Esophagus mucosa (tissue), 1 donor: Measurements from ENCODE around the gene STX1B. TPM values are rescaled to one million over a fixed set of nuclear protein-coding genes. Genes with fewer than 3 reads are reported as not detected.
"Not testable (repeated sequence)": the region's sequence is repeated elsewhere in the genome, so short reads cannot be mapped to it uniquely, and the experiment has no call there.

Experiments used
- ATAC-seq: fragments of 200-7000 bp; cut with Tn5 transposase; one replicate; pipeline ENCODE4 v1.9.1; 2020
- total RNA-seq: library from RNA; stranded (reverse); gene quantifications from one replicate; pipeline ENCODE4 v1.2.4, GENCODE V29; 2023
- donor health status: DM: yes; HTN: yes; CAD: no.

Gene STX1B
- 0.80 TPM for total RNA-seq

DNA sequence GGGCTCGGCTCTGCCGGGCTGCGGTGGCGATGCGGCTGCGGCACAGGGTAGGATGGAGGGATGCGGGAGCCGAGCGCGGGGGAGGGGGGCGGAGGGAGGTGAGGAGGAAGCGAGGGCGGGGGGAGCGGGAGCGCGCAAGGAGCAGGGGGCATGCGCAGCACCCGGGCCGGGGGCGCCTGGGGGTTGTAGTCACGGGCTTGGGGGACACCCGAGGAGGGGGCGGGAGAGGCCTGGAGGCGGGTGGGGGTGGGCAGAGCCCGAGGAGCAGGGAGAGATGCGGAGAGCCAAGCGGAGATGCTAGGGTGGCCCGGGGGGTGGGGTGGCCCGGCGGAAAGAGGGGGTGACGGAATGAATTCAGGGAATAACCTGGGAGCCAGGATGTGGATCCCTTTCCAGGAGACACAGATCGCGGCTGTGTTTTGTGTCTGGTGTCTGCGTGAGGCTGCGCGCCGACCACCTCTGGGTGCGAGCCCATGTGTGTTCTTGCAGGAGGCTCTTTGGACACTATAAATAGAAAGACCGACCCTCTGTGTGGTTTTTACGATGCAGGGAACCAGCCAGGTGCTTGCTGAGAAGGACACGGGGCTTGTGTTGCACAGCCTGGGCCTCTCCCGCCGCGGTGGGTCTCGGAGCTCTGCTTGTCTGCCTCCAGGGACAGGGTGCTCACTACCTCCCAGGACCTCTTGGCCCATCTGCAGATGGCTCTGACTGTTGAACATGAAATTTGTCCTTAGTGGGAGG is at the start of gene STX1B:
Gene STX1B, minus strand, starts transcription at position 54 of the 741 bp plus-strand sequence. CDS start 242 bp downstream, outside the sequence.
- no peak for ATAC-seq

GRCh38 chr16:31055613-31056012 is 45.2 kb upstream of the STX1B start:
- no peak for ATAC-seq

DNA sequence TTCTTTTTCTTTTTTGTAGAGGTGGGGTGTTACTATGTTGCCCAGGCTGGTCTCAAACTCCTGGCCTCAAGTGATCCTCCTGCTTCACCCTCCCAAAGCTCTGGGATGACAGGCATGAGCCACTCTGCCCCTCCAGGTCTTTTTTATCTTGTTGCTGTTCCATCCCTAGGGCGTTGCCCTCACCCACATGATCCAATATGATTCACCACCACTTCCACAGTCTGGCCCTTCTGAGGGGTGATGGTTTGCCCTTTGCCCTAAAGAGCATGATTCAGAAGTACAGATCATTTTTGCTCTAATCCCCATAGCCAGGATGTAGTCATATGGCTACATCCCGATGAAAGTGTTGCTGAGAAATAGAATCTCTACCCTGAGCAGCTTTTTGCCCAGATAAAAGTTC is 41.7 kb upstream of the STX1B start:
- ATAC-seq, result peak; percentile 97

- ATAC-seq, result no peak
Observed at GRCh38 chr16:31050280-31051030, 40.0 kb upstream of the STX1B start.

- ATAC-seq, result no peak
Observed at GRCh38 chr16:31043898-31044481, 33.6 kb upstream of the STX1B start.

- ATAC-seq, result no peak
Observed at GRCh38 chr16:31043352-31043751, 32.9 kb upstream of the STX1B start.

DNA sequence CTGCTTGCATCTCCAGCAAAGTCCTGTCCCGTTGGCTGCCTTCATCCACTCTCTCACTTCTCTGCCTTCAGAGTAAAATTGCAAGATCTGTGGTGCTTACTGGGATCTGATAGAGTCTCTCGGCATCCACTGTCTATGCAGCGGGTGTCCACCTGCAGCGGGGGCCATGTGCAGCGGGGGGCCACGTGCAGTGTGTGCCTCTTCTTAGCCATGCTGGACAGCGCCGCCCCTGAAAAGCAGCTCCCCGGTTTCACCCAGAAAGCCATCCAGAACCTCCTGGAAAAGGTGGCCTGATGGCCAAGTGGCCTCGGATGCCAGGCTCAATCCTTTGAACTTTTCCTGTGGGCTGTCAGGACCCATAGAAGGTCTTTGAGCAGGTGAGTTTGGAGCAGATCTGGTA is 32.4 kb upstream of the STX1B start:
- ATAC-seq, result no peak

GRCh38 chr16:31038993-31039392 is 28.6 kb upstream of the STX1B start:
- ATAC-seq, result no peak

- no peak for ATAC-seq
Observed at GRCh38 chr16:31036691-31037090, 26.3 kb upstream of the STX1B start.

GRCh38 chr16:31033709-31034492 is 23.5 kb upstream of the STX1B start:
- ATAC-seq, result peak; percentile 74

DNA sequence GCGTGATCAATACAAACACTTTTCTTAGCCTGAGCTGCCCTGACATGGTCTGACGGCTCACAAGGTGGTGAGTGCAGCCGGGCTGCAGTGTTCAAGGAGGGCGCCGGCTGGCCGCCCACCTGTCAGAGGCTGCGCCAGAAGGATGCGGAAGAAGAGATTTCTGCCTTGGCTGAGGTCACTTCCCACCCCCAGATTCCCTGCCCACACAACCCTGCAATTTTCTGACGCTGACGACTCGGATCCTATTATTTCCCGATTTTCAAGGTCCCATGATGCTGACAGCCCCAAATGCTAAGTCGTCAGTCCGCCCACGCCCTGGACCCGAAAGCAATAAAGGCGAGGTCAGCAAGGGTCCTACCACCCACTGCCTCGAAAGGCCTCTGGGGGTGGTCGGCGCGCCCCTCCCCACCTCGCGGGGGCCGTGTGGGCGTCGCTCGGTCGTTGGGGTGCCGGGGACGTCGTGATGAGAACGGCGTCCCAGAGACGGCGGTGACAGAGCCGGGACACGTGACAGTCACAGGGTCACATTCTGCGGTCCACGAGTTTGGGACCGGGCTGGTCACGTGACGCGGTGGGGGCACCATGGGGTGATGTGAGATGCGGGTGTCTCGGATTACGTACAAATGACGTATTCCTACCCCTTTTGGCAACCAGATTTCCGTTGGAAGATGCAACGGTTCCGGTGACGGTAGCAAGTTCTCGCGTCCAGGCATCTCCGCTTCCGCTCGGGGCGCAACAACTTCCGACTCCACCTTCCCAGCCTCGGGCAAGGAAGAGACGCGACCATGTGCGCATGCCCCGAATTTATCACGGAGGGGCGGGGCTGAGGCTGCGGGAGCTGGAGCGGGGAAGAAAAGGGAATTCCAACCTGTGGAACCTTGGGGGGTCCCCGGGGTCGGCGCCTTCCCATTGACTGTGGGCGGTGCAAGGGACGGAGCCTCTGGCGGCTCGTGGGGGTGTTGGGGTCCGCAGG is 22.6 kb upstream of the STX1B start, which contains the start of gene STX4:
Gene STX4, plus strand, starts transcription at position 823 of the 973 bp plus-strand sequence. CDS start 248 bp downstream, outside the sequence.
- peak; percentile 92 for ATAC-seq

DNA sequence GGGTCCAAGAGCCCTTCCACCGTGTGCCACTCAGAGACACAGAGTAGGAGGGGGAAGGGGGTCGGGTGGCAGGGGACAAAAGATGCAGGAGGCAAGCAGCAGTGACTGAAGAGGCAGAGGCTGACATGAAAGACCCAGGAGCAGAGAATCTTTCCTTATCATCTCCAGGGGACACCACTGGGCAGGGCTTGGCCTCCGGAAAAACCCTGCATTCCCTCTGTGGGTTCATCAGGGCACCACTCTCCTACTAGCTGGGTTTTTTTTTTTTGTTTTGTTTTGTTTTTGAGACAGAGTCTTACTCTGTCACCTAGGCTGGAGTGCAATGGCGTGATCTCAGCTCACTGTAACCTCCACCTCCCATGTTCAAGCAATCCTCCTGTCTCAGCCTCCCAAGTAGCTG is 20.8 kb upstream of the STX1B start:
- no peak for ATAC-seq

- ATAC-seq, result no peak
Observed at GRCh38 chr16:31029272-31029671, 18.8 kb upstream of the STX1B start.

GRCh38 chr16:31025339-31025738 is 14.9 kb upstream of the STX1B start:
- ATAC-seq, result no peak

DNA sequence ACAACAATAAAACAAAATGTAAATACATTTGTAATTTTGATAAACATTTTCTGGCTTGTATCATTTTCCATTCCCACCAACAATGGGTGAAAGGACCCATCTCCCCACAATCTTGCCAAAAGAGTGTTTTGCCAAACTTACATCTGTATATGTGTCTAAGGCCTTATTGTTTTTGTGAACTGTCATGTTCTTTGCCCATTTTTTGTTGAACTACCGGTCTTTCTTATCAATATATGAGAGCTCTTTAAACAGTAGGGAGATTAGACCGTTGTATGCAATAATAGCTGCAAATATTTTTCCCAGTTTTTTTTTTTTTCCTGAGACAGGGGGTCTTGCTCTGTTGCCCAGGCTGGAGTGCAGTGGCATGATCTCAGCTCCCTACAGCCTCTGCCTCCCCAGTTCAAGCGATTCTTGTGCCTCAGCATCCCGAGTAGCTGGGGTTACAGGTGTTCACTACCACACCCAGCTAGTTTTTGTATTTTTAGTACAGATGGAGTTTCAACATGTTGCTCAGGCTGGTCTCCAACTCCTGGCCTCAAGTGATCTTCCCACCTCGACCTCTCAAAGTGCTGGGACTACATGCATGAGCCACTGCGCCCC is 13.3 kb upstream of the STX1B start:
- ATAC-seq, result no peak

- ATAC-seq, result no peak
Observed at GRCh38 chr16:31023252-31023602, 12.8 kb upstream of the STX1B start.

DNA sequence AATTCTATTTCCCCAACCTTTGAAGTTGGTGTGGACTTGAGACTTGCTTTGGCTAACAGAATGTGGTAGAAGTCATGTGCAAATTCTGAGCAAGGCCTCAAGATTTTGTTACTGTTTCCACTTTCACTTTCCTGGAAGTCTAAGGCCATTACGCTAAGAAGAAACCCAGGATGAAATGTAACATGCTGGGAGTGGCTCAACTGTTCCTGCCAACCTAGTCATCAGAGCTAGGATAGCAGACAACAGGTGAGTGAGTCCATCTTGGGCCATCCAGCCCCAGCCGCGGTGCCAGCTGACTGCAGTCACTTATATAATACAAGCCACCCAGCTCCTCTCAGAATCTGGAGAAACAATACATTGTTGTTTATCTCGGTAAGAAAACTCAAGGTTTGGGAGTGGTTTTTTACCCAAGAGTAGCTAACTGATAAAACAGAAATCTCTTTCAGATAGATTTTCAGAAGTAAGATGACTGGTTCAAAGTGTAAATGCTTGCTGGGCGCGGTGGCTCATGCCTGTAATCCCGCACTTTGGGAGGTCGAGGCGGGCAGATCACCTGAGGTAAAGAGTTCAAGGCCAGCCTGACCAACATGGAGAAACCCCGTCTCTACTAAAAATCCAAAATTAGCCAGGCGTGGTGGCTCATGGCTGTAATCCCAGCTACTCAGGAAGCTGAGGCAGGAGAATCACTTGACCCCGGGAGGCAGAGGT is 12.3 kb upstream of the STX1B start:
- no peak for ATAC-seq

GRCh38 chr16:31020536-31020935 is 10.1 kb upstream of the STX1B start:
- ATAC-seq, result no peak

DNA sequence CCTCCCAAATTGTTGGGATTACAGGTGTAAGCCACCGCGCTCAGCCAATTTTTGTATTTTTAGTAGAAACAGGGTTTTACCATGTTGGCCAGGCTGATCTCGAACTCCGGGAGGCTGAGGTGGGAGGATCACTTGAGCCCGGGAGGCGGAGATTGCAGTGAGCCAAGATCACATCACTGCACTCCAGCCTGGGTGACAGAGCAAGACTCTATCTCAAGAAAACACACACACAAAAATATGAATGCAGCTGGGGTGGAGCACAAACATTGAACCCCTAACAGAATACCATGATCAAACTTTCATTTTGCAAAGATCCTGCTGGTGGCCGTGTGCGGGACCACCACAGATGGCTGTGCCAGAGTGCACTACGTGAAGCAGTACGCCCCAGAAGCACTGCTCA is 7.3 kb upstream of the STX1B start:
- not testable (repeated sequence) for ATAC-seq

DNA sequence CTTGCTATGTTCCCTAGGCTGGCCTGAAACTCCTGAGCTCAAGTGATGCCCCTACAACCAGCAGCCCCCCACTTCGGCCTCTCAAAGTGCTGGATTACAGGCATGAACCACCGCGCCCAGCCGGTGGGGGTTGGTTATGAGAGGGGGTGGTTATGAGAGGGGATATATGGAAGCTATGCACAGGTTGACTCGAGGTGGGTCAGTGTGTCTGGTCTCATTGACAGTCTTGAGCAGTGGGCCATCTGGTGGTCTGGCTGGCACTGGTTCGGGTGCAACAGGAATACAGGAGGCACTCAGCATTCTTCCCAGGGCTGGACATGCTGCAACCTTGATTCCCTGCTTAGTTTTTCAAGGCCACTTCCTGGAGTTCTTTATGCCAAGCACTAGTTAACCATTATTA is 5.6 kb upstream of the STX1B start:
- ATAC-seq, result peak; percentile 26
